HUES64 (cell line): ENCODE measurements around the gene UGGT2. TPM values are rescaled to one million over a fixed set of nuclear protein-coding genes. Genes with fewer than 3 reads are reported as not detected.

Experiments
- H3K27ac ChIP-seq: 2 replicates; pipeline ENCODE4 v1.7.0; 2013; ENCODE audit warnings: low read depth, low read length, inconsistent platforms
- H3K27me3 ChIP-seq: 2 replicates; pipeline ENCODE4 v1.6.1; 2013; ENCODE audit warnings: mild to moderate bottlenecking, low read length; ENCODE audit not compliant: insufficient read depth
- H3K36me3 ChIP-seq: 2 replicates; pipeline ENCODE4 v1.6.1; 2013; ENCODE audit warnings: mild to moderate bottlenecking, low read length; ENCODE audit not compliant: insufficient read depth
- H3K4me1 ChIP-seq: 2 replicates; pipeline ENCODE4 v1.6.1; 2013; ENCODE audit warnings: mild to moderate bottlenecking, low read length, moderate library complexity; ENCODE audit not compliant: insufficient read depth
- H3K4me3 ChIP-seq: 2 replicates; pipeline ENCODE4 v1.5.1; 2013; ENCODE audit warnings: mild to moderate bottlenecking, low read length, moderate library complexity
- H3K9ac ChIP-seq: 2 replicates; pipeline ENCODE4 v1.6.1; 2013; ENCODE audit warnings: mild to moderate bottlenecking, low read depth, low read length
- H3K9me3 ChIP-seq: 2 replicates; pipeline ENCODE4 v1.6.1; 2013; ENCODE audit warnings: low read depth, low read length; ENCODE audit not compliant: insufficient read depth
- WGBS: fragments of 150-250, 120-280 bp; methylation state at CpG from one replicate; pipeline ENCODE4 v1.1.7; 2013; ENCODE audit warnings: missing lambda C conversion rate; 5-methylcytosine and 5-hydroxymethylcytosine counted together
- polyA plus RNA-seq, 2 experiments: library from polyadenylated mRNA; stranded (reverse); fragments of 50-300 nt; gene quantifications; one replicate each; pipeline ENCODE4 v1.2.3, GENCODE V29; 2013

Gene UGGT2, protein sequence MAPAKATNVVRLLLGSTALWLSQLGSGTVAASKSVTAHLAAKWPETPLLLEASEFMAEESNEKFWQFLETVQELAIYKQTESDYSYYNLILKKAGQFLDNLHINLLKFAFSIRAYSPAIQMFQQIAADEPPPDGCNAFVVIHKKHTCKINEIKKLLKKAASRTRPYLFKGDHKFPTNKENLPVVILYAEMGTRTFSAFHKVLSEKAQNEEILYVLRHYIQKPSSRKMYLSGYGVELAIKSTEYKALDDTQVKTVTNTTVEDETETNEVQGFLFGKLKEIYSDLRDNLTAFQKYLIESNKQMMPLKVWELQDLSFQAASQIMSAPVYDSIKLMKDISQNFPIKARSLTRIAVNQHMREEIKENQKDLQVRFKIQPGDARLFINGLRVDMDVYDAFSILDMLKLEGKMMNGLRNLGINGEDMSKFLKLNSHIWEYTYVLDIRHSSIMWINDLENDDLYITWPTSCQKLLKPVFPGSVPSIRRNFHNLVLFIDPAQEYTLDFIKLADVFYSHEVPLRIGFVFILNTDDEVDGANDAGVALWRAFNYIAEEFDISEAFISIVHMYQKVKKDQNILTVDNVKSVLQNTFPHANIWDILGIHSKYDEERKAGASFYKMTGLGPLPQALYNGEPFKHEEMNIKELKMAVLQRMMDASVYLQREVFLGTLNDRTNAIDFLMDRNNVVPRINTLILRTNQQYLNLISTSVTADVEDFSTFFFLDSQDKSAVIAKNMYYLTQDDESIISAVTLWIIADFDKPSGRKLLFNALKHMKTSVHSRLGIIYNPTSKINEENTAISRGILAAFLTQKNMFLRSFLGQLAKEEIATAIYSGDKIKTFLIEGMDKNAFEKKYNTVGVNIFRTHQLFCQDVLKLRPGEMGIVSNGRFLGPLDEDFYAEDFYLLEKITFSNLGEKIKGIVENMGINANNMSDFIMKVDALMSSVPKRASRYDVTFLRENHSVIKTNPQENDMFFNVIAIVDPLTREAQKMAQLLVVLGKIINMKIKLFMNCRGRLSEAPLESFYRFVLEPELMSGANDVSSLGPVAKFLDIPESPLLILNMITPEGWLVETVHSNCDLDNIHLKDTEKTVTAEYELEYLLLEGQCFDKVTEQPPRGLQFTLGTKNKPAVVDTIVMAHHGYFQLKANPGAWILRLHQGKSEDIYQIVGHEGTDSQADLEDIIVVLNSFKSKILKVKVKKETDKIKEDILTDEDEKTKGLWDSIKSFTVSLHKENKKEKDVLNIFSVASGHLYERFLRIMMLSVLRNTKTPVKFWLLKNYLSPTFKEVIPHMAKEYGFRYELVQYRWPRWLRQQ (N-terminal part only)
- 16.5 TPM for polyA plus RNA-seq (2013, experiment 1 of 2)
- polyA plus RNA-seq (2013, experiment 2 of 2): 19.9 TPM

DNA sequence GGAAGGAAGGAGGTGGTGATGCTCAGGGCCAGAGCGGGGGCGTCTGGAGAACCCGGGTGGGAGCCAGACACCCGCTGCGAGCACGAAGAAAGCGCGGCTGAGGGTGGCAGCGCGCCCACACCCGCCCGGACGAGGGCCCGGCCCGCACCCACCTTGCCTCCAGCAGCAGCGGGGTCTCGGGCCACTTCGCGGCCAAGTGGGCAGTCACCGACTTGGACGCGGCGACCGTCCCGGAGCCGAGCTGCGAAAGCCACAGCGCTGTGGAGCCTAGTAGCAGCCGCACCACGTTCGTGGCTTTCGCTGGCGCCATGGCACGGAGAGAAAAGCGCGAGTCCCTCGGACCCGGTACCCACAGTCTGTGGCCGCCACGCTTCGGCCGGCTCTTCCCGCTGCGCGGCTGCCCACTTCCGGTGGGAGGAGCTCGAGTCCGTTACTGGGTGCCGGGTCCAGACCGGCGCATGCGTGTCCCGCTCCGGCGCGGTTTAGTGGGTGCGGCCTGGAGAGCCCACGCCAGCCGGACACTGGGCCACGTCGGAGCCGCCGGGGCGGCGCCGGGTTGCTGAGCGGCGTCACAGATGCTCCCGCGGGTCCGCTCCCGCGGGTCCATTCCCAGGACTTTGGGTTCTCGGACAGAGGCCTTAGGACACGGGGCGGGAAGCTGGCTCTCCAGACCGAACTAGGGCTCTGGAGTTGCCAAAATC lies at the start of gene UGGT2:
Gene UGGT2 (minus strand): TSS at position 399 of the 701 bp plus-strand sequence. CDS start 89 bp downstream, at position 310.
- H3K27ac ChIP-seq: peak within 1 kb of the TSS; percentile 68
- H3K4me1 ChIP-seq: no peaks in the 10 kb centered on the region
- no peaks in the 10 kb centered on the region for H3K9me3 ChIP-seq
- no peaks in the 10 kb centered on the region for H3K36me3 ChIP-seq
- H3K4me3 ChIP-seq: peak within 1 kb of the TSS; percentile 89
- no peaks in the 10 kb centered on the region for H3K27me3 ChIP-seq
- under 1% methylated on average over 77 of the region's 77 CpGs for WGBS
- peak within 1 kb of the TSS; percentile 82 for H3K9ac ChIP-seq

- WGBS: 85% methylated on average over 3 of the region's 4 CpGs
- H3K36me3 ChIP-seq: no peaks in the 10 kb centered on the region
- 0 out of 2 replicates have a peak, but pooled peaks cover 12% of the 10 kb centered on the region for H3K4me1 ChIP-seq
- no peaks in the 10 kb centered on the region for H3K9me3 ChIP-seq
- H3K27ac ChIP-seq: no peak overlapping the region
- no peak overlapping the region for H3K9ac ChIP-seq
- no peaks in the 10 kb centered on the region for H3K27me3 ChIP-seq
- H3K4me3 ChIP-seq: no peak overlapping the region
These were observed 47.4 kb upstream of the UGGT2 start for GRCh38 chr13:96100457-96101220.

GRCh38 chr13:96093296-96094006 lies 40.2 kb upstream of the UGGT2 start:
- H3K36me3 ChIP-seq: no peaks in the 10 kb centered on the region
- H3K9me3 ChIP-seq: no peaks in the 10 kb centered on the region
- H3K27ac ChIP-seq: no peak overlapping the region
- H3K4me1 ChIP-seq: peaks cover 3% of the 10 kb centered on the region; the same call in 1 of the 2 replicates
- H3K9ac ChIP-seq: no peak overlapping the region
- H3K27me3 ChIP-seq: peaks cover 64% of the 10 kb centered on the region
- H3K4me3 ChIP-seq: no peak overlapping the region

- under 1% methylated on average over 57 of the region's 57 CpGs for WGBS
- no peaks in the 10 kb centered on the region for H3K9me3 ChIP-seq
- H3K4me1 ChIP-seq: peaks cover 3% of the 10 kb centered on the region; the same call in 1 of the 2 replicates
- peaks cover 82% of the 10 kb centered on the region for H3K27me3 ChIP-seq
- H3K27ac ChIP-seq: no peak overlapping the region
- H3K9ac ChIP-seq: no peak overlapping the region; the same call in 1 of the 2 replicates
- peak overlapping the region; percentile 56 for H3K4me3 ChIP-seq
- no peaks in the 10 kb centered on the region for H3K36me3 ChIP-seq
These were observed 38.2 kb upstream of the UGGT2 start for GRCh38 chr13:96091164-96092117.

- Histone ChIP-seq H3K4me1 (peaks cover 3% of the 10 kb centered on the region; the same call in 1 of the 2 replicates), H3K9me3 (no peaks in the 10 kb centered on the region), H3K9ac (no peak overlapping the region; the same call in 1 of the 2 replicates), H3K36me3 (no peaks in the 10 kb centered on the region), H3K4me3 (peak overlapping the region; percentile 56), H3K27me3 (peaks cover 82% of the 10 kb centered on the region), H3K27ac (no peak overlapping the region)
- WGBS: under 1% methylated on average over 133 of the region's 133 CpGs
These were observed 37.3 kb upstream of the UGGT2 start for GRCh38 chr13:96090240-96091101.

- under 1% methylated on average over 35 of the region's 35 CpGs for WGBS
- no peaks in the 10 kb centered on the region for H3K36me3 ChIP-seq
- peaks cover 78% of the 10 kb centered on the region for H3K27me3 ChIP-seq
- peaks cover 3% of the 10 kb centered on the region; the same call in 1 of the 2 replicates for H3K4me1 ChIP-seq
- no peak within 1 kb of the TSS; the same call in 1 of the 2 replicates for H3K9ac ChIP-seq
- no peaks in the 10 kb centered on the region for H3K9me3 ChIP-seq
- no peak within 1 kb of the TSS for H3K27ac ChIP-seq
- peak within 1 kb of the TSS; percentile 56 for H3K4me3 ChIP-seq
These were observed 36.6 kb upstream of the UGGT2 start, which contains the start of gene HS6ST3 for GRCh38 chr13:96089749-96090239. Gene HS6ST3 (plus strand): TSS chr13:96090107.

DNA sequence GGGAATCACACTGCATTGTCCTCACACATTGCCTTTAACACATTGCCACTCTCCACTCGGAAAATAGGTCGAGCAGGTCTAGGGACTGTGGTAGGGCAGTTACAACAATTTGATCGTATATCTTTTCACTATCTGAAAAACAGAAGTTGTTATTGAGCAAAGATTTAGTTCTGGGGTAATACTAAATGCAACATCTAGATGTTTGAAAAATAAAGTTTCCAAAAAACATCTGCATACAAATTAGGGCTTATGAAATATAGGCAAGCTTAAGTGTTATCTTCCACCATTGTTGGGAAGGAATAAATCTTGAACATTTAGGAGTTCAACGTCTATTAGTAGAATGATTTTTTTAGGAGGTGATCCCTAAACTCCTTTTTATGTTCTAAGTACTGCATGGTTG lies 35.9 kb upstream of the UGGT2 start:
- Histone ChIP-seq H3K4me3 (peak overlapping the region; percentile 56), H3K9me3 (no peaks in the 10 kb centered on the region), H3K27me3 (peaks cover 71% of the 10 kb centered on the region), H3K36me3 (no peaks in the 10 kb centered on the region), H3K9ac (no peak overlapping the region), H3K4me1 (peaks cover 3% of the 10 kb centered on the region; the same call in 1 of the 2 replicates), H3K27ac (no peak overlapping the region)
- 80% methylated on average over 4 of the region's 4 CpGs for WGBS

GRCh38 chr13:96086736-96087135 lies 33.5 kb upstream of the UGGT2 start:
- H3K27ac ChIP-seq: no peak overlapping the region
- H3K9ac ChIP-seq: no peak overlapping the region
- peaks cover 47% of the 10 kb centered on the region for H3K27me3 ChIP-seq
- H3K4me1 ChIP-seq: peaks cover 3% of the 10 kb centered on the region; the same call in 1 of the 2 replicates
- WGBS: 100% methylated on average over 1 of the region's 1 CpG
- no peak overlapping the region for H3K4me3 ChIP-seq
- no peaks in the 10 kb centered on the region for H3K9me3 ChIP-seq
- no peaks in the 10 kb centered on the region for H3K36me3 ChIP-seq
